ENCODE data around the gene PC.

Gene PC

DNA sequence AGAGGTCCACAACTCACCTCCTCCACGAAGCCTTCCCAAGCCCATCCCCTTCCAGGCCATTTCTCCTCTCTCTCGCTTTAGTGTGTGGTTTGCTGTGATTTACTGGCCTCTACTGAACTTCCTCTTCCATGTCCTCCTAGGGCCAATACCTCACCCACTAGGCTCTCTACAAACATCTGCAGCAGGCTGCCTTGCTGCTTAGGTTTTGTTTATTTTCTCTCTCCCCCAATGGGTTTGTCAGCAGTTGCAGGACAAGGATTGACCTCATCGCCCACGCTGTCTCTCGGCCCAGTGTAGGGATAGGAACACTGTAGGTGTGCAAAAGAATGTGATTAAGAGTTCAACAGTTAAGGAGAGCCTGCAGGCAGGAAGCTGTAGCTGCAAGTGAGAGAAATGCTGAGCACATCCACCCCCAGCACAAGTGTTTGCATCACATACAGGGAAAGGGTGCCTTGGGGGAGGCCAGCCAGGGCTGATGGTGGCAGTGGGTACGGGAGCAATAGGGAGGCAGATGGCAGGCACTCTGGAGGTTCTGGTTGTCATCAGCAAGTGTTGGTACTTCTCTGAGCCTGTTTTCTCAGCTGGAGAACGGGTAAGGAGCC lies 1.4 kb downstream of the PC start:
- DNase-seq (ENCODE audit: low spot score) = peak; percentile 91

DNA sequence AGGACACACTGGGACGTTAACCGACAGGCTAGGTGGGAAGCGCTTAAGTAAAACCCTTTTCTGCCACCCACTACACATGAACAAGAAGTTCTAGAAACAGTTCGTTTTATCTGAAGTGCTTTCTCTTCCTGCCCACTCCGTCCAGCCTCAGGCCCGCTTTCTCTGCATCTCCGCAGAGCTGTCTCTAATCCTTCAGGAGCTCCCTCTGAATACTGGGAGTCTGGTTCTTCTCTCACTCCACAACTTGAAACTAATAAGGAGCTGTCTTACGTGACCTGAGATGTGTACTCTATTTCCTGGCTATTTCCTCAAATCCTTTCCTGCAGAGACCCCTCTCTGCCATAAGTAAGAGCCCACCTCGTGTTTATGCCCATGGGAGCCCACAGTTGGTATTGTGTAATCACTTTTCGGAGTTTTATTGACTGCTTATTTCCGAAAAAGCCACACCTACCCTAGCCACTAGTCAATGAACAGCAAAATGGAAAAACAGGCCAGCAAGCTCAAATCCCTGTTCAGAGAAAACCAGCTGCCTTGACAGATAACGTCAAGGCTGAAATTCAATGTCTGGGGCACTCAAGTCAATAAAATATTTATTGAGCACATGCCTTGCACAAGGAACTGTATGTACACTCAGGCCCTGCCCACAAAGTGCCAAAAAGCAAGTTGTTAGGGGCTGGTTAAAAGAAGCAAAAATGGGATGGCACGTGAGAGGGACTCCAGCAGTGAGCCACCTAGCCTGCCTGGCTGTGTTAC lies 4.9 kb downstream of the PC start:
- DNase-seq (ENCODE audit: low spot score) = peak; percentile 45

DNA sequence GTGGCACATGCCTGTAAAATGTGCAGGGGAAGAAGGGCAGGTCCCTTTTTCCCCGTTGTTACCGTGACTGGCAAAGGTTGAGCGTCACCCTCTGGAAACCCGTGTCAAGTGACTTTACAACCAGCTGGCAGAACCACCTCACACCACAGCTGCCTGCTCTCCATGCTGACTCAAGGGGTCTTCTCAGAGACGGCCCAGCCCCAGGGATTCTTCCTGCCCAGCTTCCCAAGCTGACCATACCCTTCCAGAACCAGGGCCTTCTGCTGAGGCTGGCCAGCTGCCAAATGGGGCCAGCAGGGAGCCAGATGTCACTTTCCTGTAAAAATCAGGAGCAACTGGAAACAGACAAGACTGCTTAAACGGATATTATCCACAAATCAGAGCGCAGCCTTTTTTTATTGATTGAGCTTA lies 6.3 kb downstream of the PC start:
- peak; percentile 59 for DNase-seq (ENCODE audit: low spot score)

DNA sequence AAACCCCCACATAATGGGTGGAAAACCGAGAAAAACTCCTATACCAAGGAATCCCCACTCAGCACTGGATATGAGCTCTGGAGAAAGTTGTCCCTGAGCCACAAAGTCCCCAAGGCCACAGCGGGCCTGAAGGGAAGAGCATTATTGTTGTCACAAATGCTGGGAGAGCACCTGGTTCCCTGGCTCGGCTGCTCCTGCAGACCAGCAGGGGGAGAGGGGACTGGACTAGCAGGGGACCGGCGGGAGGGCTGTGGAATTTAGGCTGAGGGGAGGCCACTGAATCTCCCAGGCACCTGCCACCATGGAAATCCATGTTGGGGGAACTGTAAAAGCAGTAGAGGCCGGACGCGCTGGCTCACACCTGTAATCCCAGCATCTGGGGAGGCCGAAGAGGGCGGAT lies 7.0 kb downstream of the PC start:
- peak; percentile 84 for DNase-seq (ENCODE audit: low spot score)

DNA sequence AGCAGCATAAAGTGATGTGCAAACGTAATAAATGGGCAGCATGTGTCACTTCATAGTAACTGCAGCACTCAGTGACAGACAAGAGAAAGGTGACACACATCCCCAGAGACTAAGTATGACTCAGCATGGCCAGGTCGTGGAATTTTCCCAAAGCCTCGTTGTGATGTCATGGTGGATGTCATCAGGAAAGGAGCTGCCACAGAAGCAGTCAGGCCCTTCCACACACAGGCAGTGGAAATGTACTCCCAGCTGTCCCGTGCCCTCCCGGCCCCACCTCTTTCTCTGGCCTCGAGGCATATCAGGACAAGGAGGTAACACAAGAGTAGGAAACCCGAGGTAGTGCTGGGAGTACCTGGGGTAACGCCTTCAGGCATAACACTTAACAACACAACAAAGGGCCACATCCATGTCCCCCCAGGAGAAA lies 8.1 kb downstream of the PC start:
- DNase-seq (ENCODE audit: low spot score) = peak; percentile 100

DNA sequence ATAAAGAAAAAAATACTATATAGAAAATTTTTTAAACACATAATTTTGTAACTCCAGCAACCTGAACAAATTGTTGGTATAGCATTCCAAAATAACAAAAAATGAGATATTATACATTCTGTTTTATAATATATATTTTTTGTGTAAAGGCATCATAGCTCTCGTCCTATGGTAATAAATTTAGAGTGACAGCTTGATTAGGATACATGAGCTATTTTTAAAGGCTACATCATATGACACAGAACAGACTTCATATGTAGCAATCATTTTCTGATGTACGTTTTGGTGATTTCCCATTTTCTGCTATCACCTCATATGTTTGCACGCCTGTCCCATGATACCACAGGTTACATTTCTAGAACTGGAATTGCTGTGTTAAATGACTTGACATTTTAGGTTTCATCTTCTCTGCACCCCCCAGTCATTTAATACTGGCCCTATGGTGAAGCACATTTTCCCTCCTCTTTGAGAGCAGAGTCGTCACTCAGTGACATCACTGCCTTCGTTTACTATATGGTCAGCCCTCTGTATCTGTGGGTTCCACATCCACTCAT lies 19.5 kb downstream of the PC start:
- no peak for DNase-seq (ENCODE audit: low spot score)

DNA sequence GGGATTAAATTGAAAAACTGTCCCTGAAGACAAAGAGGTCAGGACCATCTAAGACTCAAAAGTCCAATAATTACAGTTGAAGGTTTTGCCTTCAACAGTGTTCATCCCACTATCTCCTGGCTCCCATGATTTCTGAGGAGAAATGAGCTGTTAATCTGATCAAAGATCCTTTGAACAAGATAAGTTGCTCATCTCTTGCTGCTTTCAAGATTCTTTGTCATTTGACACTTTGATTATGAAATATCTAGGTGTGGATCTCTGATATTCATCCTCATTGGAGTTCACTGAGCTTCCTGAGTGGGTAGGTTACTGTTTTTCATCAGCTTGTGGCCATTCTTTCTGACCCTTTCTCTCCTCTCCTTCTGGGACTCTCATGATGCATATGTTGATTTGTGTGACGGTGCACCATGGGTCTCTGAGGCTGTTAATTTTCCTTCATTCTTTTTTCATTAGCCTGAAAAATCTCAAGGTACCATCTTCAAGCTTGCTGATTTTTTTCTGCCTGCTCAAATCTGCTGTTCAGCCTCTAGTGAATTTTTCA lies 20.9 kb downstream of the PC start:
- peak; percentile 30 for DNase-seq (ENCODE audit: low spot score)

DNA sequence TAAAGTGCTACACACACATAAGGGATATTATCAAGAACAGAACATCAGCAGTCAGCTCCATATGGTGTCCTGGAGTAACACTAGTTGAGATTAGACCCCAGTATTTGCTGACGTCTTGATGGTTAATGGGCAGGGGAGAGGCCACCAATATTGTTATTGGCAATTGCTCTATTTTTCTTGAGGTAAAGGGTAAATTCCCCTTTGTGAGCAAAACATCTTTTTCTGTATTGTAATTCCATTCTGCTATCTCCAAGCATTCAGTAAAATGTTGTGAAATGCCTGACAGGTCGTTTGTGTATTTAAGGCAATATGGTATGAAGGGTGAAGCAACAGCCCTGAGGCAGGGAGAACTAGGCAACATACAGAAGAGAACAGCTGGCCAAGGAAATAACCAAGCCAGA lies 21.9 kb downstream of the PC start:
- DNase-seq (ENCODE audit: low spot score) = peak; percentile 92

DNA sequence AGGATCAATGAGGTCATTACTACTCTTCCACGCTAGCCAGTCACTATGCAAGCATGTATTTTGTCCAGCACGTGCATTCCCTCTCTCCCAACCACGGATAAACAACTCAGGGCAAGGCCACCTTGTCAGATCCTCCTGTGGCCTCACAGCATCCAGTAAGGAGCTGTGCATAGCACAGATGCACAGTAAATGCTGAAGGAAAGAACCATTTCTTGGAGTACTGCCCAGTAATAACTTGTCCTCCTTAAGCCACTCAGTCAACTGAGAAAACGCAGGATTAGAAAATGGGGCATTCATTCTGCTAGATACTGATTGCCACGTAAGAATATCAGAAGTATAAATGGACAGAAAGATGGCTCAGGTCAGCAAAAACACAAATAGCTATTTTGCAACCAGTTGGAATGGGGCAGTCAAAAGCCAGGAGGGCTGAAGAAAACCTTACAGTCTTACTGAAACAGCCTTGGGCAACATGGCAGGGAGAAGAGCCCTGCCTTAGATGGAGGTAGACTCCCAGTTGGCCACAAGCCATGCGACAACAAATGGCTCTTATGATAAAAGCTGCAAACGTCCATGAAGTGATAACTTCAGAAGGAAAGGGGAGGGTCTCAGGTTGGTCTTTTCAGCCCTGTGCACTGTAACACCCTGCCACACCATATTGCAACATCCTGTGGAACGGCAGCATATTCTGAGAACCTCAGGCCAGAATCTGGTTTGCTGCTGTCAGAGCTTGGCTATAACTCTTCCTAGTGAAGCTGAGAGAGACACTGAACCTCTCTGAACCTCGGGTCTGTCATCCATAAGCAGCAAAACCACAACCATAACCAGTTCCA lies 23.0 kb downstream of the PC start:
- DNase-seq (ENCODE audit: low spot score) = peak; percentile 71

DNA sequence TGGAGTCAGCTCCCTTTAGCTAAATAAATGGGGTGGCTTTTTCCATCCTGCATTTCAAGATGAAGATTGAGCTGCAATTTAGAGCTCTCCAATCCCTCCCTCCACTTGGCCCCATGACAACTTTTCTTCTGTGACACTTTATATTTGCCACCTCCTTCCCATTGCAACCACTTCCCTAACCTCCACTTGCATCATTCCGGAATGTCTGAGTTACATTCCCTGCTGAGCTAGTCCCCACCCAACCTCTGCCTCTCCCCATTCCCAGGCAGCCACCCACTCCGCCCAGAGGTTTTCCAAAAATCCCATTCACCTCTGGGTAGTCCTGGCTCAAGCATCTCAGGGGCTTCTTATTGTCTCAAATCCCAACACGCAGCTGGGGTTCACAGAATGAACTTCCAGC lies 24.7 kb downstream of the PC start:
- peak; percentile 59 for DNase-seq (ENCODE audit: low spot score)

DNA sequence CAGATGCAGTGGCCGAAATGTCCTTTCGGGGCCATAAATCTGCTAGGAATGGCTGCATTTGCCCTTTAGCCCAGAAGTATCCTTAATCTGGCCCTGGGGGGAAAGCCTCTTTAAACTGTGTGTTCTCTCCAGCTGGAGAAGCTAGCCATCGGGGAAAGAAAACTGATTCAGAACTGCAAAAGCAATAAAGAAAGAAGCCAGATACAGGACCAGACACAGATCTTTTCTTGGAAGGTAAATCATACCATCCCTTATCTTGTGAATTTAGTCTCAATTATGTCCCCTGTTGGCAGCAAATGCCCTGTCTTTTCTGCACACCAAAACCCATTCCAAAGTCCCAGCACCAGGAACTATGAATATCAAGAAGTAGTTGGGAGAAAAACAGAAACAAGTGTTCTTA lies 25.6 kb downstream of the PC start:
- no peak for DNase-seq (ENCODE audit: low spot score)

DNA sequence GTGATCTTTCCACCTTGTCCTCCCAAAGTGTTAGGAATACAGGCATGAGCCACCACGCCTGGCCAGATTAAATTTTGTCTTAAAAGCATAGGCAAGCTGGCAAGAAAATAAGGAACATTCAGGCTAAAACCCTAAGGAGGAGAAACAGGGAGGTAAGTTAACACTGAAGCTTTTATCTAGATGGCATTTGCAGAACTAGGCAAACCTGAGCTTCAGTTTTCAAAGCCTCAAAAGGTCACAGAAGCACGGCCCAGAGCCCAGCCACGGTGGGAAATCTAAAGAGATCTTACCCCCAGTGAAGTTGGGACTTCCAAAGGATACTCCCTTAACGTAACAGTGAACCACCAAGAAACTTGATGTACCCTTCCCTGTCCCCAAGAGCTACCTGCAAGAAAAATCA lies 28.4 kb downstream of the PC start:
- DNase-seq (ENCODE audit: low spot score) = no peak

DNA sequence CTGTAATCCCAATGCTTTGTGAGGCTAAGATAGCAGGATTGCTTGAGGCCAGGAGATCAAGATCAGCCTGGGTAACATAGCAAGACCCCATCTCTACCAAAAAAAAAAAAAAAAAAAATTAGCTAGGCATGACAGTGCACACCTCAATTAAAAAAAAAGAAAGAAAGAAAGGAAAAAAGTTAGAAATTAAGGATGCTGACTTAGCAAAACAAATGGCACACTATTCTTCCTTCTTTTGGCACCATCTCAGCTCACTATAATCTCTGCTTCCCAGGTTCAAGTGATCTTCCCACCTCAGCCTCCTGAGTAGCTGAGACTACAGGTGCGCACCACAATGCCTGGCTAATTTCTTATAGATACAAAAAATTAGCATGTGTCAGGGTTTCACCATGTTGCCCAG lies 33.9 kb downstream of the PC start:
- no peak for DNase-seq (ENCODE audit: low spot score)

DNA sequence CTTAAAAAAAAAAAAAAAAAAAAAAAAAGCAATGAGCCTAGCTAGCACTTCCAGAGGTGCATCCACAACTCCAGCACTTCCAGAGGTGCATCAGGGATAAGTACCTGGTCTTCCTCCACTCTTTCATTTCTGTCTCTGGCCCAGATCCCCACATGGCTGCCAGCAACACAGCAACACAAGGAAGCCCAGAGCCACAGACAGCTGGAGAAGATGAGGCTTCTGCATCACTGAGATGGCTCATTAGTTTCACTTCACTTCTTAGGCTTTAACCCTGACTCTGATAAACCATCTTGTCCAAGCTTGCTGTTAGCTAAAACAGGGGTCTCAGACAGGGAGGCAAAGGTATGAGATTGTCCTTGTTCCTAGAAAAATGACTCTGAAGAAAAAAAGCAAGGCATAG lies 35.6 kb downstream of the PC start:
- DNase-seq (ENCODE audit: low spot score) = no peak

DNA sequence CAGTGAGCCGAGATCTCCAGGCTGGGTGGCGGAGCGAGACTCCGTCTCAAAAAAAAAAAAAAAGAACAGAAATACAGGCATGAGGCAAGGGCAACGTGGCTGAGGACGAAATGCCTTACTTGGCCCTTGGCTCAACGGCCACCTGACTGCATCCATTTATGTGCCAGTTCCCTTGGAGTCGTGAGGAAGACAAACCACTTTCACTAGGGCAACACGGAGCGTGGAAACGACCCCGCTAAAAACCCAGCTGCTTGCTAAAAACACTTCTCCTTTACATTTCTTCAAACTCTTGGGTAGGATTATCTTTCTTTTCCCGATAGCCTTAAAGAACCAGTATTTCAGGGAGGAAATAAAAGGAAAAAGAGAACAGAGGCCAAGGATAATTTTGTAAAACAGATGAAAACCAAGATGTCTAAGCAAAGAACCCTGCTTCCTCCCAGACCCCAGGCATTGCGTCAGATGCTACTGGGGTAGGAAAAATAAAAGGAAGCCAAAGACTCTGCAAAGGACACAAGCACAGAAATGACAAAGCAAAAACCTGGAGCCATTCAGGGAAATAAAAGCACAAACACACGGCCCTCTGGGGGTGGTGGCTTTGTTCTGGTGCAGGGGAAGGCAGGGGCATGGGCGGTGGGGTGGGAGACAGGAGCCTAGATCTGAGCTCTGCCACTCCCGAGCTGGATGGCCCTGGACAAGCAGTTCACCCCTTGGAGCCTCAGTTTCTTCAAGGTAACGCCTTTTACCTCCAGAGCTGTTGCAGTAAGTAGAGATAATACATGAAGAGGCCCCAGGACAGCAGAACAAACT lies 37.0 kb downstream of the PC start:
- DNase-seq (ENCODE audit: low spot score) = no peak

DNA sequence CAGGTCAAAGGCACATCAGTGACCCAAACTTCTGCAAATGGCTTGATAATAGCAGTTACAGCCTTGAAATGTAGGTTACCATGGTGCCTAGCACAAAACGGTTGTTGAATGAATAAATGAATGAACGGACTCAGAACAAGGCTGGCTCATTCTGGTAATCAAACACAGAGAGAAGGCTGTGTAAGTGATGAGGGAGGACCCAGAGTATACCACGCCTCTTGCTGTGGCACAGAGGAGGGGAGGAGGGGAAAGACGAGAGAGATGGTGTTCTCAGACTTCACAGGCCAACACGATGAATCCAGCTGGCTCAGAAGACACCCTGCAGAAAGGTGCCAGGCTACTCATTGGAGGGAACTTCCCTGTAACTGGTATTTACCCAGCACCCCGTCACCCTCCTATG lies 38.3 kb downstream of the PC start:
- no peak for DNase-seq (ENCODE audit: low spot score)

DNA sequence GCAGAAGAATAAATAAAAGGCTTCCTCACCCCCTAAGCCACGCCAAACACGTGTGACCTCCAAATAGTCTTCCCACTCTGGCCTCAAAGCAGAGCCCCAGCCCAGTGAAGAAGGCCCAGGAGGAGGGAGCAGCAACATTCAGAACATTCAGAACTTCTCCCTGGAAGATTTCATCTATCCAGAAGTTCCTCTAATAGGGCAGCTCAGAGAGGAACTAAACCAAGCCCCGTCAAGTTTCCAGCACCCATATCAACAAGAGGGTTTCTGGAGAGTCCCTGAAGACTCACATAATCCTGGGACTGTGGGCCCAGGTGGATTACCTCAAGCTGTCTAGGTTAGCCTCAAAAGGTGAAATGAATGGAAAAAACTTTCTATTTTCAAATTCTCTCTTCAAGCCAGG lies 39.4 kb downstream of the PC start:
- no peak for DNase-seq (ENCODE audit: low spot score)

DNA sequence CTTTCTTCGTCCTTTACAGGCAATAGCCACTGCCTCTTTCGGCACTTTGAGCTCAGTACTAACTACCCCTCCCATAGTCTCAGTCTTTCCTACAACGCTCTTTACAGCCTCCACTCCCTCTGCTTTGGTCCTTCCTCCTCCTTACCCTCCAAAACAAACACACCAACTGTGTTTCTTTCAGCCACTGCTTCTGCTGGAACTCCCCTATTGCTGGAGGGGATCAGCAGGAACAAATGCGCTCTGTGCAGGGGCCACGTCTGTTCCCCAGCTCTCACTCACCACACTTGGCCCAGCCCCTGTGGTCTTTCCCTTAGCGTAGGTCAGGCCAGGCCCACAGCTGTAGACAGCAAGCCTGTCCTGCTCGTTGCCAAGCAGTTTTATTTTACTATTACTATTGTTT lies 42.3 kb downstream of the PC start:
- DNase-seq (ENCODE audit: low spot score) = no peak

DNA sequence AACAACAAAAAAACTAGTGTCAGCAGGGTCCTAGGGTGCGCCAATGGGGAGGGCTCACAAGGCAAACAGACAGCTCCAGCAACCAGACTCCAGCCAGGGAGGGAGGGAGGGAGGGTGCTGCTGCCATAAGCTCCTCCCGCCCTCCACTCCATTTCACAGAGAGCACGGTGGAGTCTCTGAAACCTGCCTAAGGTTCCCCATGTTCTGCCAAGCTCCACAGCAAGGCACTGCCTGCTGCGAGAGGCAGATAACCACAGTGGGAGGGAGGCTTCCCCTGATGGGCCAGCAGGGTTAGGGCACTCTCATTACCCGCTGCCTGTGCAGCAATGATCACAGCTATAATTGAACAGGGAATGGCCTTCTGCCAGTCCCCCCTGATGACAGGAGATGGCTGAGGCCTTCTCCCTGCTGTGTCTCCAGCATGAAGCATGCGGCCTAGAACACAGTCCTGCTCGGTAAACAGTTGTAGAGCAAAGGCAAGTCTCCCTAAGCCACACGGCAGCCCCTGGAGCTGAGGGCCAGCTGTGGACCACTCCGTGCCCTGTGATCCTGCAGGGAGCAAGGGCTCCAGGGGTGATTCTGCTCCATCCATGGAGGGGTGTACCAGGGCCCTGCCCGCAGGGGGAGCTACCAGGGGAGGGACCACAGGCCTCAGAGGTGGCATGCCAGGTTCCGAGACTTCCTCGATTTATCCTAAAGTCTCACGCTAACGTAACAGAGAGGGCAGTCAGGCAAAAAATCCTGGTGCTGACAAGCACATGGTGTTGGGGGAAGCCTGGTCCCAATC lies 42.9 kb downstream of the PC start:
- DNase-seq (ENCODE audit: low spot score) = no peak

DNA sequence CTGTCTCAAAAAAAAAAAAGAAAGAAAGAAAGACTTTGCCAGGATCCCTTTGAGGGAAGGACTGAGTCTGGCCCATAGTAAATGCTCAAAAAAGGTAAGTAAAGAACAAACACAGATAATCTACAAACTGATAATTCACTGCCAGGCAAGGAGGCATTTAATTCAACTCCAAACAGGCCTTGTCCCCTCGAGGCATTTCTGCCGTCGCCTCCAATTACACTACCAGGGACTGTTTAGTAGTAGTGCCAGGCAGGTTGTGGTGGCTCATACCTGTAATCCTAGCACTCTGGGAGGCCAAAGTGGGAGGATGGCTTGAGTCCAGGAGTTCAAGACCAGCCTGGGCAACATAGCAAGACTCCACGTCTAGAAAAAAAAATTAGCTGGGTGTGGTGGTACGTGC lies 43.7 kb downstream of the PC start:
- no peak for DNase-seq (ENCODE audit: low spot score)

DNA sequence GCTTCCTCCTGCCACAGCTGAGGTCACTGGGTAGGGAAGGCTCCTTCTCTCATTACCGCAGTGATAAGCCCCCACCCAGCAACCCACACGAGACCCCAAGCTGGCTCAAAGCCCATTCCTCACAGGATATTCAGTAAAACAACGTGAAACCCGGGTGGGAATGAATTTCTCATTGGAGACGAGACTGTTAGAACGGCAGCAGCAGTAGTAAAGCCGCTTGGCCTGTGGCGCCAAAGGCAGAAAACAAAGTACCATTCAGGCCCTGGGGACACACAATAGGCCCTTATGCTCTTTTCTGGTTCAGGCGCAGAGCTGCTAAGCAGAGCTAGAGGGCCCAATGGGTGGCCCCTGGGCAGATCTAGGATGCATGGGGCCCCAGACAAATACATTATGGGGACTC lies 45.3 kb downstream of the PC start:
- DNase-seq (ENCODE audit: low spot score) = peak; percentile 79

Data from HuH-7 (cell line).